HG03521 (cell line): ENCODE results near the gene C5orf15.
"Not testable (repeated sequence)": the region's sequence is repeated elsewhere in the genome, so short reads cannot be mapped to it uniquely, and the experiment has no call there.

Experiments
- ATAC-seq: cut with Tn5 transposase; IDR thresholded peaks from one replicate; pipeline ENCODE4 v1.9.1; 2021; ENCODE audit warnings: mild to moderate bottlenecking, moderate library complexity; ENCODE audit not compliant: unreplicated experiment

Gene C5orf15

DNA sequence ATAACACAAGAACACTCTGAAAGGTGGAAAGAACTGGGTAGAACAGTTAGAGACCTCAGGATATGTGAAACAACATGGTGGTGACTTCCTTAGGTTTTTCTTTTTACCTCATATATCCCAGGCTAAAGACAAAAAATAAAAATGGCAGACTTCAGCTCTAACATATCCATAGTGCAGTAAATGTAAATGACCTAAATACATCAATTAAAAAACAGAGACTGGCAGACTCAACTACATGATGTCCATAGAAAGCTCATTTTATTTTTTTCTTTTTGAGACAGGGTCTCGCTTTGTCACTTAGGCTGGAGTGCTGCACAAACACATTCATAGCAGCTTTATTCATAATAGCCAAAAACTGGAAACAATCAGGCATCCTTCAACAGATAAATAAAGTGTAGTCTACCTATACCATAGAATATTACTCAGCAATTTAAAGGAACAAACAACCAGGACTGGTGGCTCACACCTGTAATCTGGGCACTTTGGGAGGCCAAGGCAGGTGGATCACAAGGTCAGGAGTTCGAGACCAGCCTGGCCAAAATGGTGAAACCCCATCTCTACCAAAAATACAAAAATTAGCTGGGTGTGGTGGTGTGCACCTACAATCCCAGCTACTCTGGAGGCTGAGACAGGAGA, 4.8 kb downstream of the C5orf15 start:
- ATAC-seq, result no peak

DNA sequence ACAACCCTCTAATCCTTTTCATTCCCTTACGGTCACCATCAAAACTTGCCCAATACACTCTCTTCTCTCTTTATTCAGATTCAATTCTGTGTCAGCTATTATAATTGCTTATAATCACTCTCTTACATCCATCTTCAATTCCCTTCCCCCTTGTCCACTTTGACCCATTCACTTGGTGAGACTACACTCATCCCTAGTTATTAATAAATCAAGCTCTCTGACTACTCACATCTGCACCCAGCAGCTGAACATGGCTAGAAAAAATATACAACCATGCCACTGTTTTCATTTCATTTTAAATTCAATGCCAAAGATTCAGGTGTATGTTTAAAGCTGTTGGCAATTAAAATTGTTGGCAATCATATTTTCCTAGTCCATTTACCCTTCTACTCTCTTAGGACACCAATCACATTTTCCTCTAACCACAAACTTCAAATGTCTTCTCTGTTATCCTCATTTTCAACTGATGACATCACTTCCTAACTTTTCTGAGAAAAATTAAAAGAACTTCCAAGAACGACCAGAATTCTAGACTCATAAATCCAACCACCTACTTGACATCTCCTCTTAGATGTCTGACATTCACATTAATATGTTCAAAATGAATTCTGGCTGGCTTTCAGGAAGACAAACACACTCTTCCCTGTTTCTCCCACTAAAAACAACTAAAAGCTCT, 5.5 kb downstream of the C5orf15 start:
- no peak for ATAC-seq

DNA sequence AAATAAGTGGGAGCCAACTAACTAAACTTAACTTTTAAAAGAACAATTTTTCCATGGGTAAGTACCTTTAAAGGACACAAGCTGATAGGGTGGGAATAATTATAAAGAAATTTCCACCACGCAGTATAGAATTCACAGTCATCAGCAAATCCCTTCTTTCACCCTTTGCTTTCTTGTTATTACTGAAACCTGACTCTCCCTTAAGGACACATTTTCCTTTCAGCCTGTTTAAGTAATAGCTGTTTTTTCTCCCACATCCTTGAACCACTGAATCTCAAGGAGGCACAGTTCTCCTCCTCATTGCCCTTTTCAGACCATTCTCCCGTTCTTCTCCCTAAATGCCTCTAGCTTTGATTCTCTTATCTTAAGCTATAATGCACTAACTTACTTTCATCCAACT, 6.3 kb downstream of the C5orf15 start:
- no peak for ATAC-seq

DNA sequence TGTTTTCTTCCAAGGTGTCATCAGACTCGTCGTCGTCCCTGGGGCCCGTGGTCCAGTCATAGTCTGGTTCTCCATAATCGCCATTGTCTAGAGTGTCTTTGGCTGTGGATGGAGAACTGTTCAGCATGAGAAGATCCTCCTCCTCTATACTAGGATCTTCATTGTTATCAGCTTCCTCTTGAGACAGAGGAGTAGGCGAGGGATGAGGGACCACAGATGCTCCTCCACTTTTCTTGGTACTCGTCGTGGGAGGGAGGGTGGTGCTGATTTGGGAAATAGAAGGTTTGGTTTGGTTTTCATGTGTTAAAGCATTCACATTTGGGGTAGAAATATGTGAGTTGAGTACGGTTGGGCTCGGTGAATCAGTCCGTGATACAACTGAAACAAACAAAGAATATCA, 8.8 kb downstream of the C5orf15 start:
- ATAC-seq, result no peak

DNA sequence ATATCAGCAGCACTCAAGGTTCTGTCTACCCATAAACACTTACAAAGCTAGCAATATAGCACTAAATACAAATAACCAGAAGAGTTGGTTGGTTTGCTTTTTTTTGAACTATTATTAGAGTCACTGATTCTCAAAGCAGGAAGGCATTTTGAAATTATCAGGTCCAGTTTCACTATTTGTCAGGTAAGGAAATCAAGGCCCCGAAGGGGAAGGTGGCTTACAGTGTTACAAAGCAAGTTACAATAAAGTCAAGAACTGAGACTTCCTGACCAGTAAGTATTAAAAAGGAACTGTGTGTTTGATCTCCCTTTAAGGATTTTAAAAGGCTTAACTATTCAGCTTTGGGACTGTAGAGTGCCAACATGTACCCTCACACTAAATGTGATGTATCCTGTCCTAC, 10.8 kb downstream of the C5orf15 start:
- peak; percentile 39 for ATAC-seq

DNA sequence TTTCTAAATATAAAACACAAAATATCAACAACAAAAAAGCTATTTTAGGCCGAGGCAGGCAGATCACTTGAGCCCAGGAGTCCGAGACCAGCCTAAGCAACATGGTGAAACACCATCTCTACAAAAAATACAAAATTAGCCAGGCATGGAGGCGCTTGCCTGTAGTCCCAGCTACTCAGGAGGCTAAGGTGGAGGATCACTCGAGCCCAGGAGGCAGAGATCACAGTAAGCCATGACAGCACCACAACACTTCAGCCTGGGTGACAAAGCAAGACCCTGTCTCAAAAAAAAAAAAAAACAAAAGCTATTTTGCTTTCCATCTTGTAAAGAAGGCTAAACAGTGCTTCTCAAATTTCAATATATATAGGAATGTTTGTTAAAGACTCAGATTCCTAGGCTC, 11.3 kb downstream of the C5orf15 start:
- no peak for ATAC-seq

DNA sequence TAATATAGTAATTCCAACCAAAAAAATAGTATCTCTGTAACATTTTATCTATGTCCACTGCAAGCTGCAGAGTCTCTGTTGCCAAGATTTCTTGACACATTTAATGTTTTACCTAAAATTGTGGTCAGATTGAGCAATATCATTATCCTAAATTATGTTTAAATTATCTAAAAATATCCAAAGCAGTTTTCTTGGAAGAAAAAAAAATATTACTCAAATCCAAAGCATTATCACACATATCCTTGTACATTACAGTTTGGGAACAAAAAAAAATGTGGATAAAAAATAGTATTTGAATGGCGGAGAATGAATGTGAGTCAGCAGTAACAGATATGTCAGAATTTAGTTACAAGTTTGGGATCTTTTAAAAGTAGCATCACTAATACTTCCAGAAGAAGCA, 12.2 kb downstream of the C5orf15 start:
- not testable (repeated sequence) for ATAC-seq

DNA sequence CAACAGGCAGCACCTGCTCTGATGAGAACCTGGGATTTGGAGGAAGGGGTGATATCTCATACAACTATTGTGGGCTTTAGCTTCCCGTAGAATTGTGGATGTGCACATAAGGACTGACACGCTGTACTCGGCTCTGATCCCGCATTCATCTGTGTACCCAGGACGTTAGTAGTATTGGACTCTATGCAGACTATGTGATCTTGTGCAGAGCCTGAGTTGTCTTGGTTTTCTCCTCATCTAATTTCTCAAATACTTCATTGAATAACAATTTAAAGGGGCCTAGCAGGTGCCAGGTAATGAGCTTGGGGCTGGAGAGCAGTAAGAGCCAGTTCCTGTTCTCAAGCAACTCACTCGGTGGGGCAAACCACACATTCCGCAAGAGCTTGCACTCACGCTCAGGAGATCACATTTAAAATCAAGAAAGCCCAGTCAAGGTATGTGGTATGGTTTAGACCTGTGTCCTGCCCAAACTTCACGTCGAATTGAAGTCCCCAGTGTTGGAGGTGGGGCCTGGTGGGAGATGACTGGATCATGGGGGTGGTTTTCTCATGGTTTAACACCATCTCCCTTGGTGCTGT, 14.8 kb downstream of the C5orf15 start:
- no peak for ATAC-seq

DNA sequence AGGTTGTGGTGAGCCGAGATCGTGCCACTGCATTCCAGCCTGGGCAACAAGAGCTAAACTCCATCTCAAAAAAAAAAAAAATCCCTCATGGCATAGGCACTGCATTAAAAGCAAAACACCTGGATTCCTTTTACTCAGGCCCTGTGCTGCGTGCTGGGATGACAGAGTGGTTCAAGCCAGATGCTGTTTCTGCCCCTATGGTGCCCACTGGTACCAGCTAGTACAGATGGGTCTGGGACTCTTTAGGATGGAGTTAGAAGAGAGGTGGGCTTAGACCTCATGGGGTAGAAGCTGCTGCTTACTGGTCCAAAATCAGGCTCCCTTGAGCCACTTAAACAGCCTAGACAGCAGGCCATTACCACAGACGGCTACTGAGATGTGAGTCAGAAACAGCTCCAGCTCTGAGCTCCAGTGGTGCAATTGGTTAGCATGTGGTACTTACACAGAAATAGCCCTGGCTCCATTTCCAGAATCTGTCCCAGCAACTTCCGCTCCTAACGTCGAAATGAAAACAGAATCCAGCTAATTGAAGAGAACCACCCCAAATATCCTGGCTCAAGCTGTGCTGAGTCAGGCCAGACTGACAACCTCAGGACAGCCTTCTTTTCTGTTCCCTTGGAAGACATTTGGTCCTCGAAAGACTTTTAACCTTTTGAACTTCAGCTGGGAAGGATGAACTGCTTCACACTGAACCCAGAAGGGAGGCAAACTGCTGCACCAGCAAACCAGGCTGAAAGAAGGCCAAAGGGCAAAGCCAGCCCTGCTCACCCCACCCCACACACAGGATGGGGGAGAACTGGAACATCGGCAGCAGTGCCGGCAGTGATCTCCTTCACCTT, 15.5 kb downstream of the C5orf15 start:
- ATAC-seq, result no peak

DNA sequence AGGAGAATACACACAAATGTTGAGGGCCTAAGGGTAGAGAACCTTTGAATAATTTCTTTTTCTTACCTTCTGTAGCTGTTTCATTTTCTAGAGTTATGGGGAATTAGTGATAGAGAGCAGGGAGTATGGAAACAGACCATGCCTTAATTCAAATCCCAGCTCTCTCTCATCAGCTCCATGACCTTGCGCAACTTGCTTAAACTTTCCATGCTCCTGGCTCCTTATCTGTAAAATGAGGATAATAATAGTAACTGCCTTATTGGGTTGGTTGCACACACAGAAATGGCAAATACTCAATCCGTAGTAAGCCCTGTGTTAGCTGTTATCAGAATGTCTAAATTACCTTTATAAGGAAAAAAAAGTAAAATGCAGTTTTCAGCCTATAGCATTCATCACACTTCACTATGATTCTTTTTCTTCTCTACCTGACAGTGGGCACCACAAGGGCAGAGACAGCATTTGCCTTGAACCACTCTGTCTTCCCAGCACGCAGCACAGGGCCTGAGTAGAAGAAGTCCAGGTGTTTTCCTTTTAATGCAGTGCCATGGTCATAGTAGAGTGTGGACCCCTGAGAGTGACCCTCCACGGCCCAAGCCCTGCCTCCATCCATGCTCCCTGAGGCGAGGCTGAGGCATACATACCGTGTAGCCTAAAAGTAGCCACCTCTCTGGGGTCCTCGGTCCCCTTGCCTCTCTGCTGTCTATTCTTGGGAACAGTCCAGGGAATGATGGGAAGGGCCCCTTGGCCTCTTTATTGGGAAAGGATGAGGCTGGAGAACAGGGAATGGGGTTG, 17.4 kb downstream of the C5orf15 start:
- ATAC-seq, result no peak

DNA sequence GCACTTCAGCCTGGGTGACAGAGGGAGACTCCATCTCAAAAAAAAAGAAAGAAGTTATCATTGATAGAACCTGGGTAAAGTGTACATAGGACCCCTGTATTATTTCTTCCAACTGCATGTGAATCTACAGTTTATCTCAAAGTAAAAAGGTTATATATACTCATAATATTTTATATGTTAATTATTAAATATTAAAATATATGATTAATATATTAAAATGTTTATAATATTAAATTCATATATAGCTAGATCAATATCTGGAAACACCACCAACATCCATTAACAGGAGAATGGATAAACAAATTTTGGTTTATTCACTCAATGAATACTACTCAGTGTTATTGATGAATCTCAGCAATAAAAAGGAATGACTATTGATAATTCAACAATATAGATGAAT, 19.7 kb downstream of the C5orf15 start:
- no peak for ATAC-seq

DNA sequence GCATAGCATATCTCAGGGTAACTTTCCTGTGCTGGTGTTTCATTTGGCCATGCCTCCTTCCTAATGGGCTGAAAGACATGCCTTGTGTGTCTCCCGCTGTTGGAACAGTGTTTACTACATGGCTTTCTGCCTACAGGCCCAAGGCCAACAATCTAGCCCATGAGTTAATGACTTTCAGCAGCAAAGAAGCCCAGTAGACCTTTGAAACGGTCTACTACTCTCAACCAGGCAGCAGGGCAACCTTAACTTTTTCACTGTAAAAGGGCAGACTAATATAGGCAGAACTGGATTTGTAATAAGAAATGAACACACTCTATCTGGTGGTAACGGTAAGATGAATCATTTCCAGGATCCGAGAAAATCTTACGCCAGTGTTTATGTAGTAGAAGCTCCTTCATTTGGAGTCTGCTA, 21.0 kb downstream of the C5orf15 start:
- no peak for ATAC-seq

DNA sequence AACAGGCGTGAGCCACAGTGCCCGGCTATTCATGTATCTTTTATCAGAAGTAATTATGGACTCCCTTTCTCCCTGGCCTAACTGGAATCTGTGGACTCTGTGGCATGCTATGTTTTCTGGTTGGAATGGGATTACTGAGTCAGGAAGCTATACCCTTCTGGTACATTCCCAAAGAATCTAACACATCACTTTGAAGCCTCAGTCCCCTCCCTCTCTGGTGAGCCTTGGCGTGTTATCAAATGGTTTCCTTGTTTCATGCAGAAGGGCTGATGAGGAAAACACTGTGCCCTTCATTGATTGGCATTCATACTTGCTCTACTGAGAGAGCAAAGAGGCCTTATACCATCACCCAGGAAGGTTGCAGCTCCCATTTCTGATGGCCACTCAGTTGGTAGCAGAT, 22.9 kb downstream of the C5orf15 start:
- no peak for ATAC-seq

DNA sequence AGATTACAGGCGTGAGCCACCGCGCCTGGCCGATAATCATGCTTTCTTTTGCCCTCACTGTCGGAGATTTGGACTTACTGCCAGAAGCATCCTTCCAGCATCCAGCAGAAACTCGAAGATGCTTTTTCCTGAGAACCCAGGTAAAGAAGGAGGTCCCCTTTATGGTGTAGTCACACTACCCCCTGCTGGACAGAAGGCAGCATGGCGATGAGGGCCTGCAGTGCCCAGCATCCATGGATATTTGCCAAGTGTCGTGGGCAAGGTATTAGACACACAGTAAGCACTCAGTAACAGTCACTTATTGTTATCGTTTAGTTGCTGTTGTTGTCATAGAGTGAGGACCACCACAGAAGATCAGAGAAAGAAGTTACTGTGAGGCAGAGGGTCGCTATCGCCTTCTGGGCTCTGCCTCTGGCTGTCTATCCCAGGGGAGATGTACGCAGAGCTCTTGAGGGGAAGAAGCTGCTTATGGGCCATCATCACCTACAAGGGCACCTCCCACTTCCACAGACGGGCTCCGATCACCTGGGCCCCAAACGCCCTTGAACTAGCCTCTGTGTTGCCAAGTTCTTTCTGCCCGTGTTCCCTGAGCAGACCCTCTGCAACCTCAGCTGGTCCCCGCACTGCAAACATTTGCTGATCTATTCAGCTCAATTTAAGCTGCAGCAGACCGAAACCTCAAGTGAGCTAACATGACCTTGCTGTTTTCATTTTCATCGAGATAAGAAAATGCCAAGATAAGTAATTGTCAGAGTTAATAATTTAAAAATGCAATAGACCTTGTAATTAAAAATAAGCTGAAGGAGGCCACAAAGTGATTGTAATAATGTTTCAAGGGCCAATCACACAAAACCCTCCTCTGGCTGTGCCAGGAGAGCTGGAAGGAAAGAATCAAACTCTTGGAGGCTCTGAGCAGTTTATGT, 23.9 kb downstream of the C5orf15 start:
- no peak for ATAC-seq

DNA sequence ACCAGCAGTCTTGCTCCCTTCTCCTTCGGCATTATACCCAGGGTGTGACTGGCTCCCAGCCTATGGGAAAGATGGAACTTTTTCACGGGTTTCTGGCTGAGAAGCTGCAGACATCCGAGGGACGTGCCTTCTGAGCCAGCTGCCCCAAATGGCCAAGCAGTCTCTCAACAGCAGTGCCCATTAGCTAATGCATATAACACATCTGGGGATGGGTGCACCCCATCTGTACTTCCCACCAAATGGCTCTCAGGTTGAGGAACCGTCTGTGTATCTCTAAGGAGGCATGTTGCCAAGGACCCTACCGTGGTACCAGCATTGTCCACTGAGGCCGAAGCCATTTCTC, 25.0 kb downstream of the C5orf15 start:
- ATAC-seq, result no peak

DNA sequence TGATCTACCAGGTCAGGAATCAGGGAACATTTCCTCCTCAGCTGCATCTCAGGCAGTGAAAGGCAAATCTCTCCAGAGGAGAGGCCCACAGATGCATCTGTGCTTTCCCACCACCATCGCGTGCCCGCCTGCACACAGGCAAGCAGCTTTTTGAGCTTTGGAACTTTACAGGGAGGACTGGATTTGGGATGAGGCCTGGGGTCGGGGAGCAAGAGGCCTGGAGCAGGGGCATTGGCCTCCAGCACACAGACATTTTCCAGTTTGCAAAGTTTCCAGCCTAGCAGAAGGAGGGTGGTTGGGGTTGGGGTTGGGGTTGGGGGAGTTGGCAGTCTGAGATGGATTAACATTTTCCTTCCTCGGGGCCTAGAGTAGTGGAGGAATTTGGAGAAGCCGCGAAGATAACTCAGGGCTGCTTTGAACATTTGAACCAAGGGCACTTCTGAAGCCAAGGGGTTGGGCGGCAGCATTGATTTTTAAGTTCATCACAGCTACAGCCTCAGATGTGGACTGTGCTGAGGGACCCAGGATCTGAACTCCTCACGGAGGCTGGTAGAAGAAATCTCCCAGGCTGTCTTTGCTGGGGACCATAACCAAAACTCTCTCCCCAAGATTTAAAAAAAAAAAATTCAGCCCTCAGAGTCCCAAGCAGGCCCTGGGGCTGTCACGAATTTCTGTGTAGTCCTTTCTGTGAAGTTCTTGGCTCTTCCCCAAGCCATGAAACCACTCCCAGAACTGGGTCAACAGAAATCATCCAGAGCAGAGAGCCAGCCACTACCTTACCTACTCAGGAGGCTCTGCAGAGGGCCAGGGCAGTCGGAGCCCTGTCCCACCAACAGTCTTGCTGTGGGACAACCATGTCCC, 25.6 kb downstream of the C5orf15 start:
- ATAC-seq, result no peak

DNA sequence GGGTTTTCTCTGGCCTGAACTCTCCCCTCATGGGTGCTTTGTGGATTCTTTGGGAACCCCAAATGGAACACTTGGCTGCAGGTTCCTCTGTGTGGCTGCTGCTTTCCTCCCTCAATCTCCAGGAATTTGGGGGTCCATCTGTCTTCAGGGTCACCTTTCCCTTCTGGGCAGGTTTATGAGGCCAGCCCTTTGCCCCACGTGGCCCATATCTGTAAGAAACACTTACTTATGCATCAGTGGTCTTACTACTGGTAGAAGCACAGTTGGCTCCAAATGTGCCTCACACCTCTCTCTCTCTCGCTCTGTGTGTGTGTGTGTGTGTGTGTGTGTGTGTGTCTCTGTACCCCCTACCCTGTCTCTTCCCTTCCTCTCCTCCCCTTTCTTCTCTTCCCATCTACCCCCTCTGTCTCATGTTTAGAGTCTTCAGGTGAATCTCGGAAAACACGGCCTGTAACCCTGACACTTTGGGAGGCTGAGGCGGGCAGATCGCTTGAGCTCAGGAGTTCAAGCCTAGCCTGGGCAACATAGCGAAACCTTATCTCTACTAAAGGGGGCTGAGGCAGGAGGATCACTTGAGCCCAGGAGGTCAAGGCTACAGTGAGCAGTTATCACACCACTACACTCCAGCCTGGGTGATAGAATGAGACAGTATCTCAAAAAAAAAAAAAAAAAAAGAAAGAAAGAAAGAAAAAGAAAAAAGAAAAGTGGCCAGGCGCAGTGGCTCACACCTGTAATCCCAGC, 26.8 kb downstream of the C5orf15 start:
- no peak for ATAC-seq

DNA sequence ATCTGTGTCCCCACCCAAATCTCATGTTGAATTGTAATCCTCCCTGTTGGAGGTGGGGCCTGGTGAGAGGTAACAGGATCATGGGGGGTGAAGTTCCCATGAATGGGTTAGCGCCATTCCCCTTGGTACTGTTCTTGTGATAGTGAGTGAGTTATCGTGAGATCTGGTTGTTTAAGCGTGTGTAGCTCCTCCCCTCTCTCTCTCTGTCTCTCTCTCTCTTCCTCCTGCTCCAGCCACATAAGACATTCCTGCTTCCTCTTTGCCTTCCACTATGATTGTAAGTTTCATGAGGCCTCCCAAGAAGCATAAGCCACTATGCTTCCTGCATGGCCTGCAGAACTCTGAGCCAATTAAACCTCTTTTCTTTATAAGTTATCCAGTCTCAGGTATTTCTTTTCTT, 28.8 kb downstream of the C5orf15 start:
- ATAC-seq, result no peak
